Suppressor macrophage (primary cell): Measurements from ENCODE around the gene LRIG1.

Experiments
- DNase-seq, 4 experiments: peaks; one replicate each; pipeline ENCODE4 v3.0.0-alpha.2; 2020 to 2022

The LRIG1 gene

GRCh38 chr3:66504850-66505641 is 4.2 kb upstream of the LRIG1 start:
- DNase-seq: no peak

DNA sequence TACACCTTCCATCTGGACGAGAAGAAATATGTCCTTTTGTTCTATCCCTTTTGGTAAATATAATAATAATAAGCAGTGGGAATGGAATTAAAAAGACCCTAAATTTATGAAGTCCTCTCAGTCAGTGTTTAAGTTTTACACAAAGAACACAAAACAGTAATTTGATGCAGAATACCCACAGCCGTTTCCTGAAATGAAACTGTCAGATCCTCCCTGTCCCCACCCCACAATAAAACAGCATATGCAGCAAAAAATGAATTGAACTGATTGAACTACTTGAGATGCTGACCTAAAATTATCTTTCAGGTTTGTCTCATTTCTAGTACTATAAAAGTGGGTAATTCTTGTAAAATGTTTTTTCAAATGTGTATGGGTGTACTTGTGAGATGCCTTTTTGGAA is 2.2 kb upstream of the LRIG1 start:
- no peak for DNase-seq

DNA sequence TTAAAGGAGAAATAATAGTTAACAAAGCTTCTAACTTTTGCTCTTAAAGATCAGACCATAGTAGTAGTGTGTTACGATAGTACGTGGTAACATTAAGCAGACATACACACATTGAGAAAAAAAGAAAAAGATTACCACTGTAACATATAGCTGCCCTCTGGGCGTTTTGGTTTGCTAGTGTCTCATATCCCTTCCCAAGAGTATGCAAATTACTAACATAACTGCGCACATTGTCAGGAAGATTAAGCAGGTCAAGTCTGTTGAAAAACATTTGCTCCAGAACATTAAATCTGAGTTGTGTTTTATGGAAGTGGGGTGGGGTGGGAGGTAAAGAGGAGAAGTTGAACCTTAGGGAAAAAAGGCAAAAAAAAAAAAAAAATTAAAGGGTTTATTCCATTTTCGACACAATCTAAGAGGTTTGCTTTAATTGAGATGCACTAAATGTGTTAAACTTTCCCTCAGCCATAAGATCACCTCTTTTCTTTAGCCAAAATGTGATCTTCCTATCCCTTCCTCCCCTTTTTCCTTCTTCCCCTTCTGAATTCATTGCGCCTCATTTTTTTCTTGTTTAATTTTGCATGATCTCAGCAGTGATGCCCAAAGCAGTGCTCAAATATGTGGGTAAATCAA is 1.5 kb upstream of the LRIG1 start:
- no peak for DNase-seq

GRCh38 chr3:66501483-66502244 is 842 bp upstream of the LRIG1 start:
- DNase-seq: no peak

- peak; percentile 6 to 55 (median 37) for DNase-seq
Observed at GRCh38 chr3:66499881-66500575, 794 bp downstream of the LRIG1 start.

DNA sequence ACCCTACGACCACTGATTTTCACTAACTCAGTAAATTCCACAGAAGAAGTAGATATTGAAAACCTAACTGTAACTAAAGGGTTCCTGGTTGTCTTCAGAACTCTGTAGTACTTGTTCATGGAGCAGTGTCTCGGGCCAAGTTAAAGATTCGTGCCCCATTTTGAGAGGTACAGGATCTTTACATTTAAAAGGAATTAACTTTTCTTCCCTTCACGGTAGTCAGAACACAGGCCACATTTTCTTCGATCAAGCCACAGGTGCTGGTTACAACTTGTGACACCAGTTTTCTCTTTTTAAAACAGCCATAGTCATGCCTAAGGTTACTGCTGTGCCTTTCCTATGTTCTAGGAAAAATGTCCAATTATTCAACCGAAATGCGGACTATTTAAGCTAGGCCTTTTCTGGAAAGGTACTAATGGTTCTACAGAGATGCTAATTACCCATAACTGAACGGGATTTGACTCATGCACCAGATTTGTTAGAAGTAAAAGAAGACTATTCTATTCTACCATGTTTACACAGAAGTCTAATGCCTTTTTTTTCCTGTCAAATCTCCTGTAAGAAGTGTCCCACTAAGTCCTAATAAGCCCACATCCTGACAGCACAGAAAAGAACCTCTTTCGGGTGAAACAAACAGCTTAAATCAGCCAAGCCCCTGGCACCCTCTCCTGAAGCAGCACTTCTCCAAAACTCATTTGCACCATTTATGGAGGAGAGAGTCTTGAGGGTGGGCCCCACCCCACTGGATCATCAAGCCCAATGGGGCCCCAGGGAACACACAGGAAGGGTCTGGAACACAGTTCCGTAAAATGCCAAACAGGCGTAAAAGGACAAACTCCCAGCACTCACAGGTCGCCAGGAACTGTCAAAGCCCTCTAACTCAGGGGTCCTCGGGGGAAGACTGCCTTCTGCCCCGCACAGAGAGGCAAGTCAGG is 1.9 kb downstream of the LRIG1 start:
- peak; percentile 10 to 24 (median 20) for DNase-seq

DNA sequence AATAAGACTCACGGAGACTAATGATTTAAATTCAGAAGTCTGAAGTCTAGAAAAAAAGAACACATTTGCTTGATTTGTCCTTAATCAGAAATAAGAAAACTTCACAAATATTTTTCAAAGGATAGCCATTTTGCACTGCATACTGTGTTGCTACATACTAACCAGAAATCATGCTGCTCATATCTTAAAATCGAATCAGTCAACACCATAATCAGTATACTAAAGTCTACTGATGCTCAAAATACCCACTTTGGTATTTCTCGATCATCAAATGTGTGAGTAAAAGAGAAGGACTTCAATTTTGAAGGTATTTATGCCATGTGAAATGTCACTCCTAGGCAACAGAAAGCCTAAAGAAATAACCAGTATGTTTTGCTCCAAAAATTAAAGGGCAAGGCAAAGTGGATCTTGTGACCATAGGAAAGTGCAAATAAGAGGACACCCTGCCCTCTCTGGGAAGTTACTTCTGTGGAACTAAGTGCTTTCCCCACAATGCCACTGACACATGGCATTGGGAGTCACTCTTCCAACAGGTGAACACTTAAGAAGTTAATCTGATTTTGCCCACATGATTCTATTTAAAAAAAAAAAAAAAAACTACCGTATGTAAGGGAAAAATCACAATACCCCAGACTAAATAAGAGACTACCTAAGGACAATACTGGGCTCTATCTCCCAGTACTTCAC is 2.7 kb downstream of the LRIG1 start:
- no peak for DNase-seq

- no peak for DNase-seq
Observed at GRCh38 chr3:66497288-66497984, 3.4 kb downstream of the LRIG1 start.

- DNase-seq: no peak
Observed at GRCh38 chr3:66496746-66497145, 4.1 kb downstream of the LRIG1 start.

- DNase-seq: no peak
Observed at GRCh38 chr3:66496301-66496700, 4.5 kb downstream of the LRIG1 start.

DNA sequence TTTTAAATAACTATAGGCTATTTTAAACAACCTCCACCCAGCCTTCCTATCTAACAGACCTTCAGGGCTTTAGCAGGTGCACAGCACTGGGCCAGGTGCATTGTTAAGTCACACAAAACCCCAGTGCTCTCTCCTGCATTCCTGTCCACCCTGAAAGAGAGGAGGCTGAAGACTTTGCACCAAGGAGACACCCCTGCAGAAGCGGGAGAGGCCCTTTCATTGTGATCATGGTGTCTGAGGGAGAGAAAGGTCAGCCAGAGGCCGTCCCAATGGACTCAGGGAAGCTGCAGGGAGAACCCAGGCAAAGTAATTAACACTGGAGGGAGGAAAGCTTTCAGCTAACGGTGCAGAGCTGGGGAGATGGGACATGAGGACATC is 5.2 kb downstream of the LRIG1 start:
- no peak for DNase-seq

DNA sequence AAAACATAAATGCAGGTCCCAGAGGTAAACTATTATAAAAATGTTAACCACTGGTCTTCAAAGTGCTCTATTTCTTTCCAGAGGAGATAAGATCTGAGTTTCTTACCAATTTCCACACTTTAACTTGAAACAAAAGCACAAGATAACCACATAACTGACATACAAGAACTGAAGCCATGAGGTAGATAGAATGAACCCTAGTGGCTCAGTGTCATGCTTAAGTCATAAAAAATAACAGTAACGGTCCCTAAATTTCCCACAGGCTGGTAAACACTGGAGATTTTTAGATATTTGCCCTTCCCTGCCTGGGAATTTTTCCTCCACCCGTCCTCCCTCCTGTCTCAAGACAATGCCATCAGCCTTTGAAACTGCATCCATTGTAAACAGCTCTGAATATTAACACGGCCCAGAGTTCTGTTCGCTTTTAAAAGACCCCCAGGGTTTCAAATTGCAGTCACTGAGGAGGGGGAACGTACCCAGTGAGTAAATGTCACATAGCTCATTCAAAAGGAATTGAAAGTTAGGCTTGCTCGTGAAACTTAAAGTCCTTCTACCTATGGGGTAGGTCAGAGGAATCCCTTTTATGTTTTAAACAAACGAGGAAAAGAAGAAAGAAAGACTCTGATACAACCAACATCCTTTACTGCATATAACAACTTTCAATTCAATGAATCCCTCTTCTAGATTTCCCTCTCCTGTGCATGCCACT is 5.7 kb downstream of the LRIG1 start:
- DNase-seq: no peak

DNA sequence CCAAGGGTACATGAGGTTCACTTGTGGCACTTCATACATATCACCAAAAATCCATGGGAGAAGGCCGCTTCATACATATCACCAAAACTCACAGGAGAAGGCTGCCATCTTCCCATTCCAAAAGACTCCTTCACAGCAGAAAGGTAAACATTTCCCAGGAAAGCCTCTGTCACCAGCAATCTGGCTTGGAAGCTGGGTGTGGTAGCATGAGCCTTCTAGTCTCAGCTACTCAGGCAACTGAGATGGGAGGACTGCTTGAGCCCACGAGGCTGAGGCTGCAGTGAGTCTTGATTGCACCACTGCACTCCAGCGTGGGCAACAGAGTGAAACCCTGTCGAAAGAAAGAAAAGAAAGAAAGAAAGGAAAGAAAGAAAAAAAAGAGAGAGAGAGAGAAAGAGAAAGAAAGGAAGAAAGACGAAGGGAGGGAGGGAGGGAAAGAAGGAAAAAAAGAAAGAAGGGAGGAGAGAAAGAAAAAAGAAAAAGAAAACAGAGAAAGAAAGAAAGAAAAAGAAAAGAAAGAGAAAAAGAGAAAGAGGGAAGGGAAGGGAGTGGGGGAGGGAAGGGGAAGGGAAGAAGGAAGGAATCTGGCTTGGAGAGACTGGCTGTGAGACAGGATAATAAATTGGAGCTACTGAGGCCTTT is 7.2 kb downstream of the LRIG1 start:
- DNase-seq: no peak

GRCh38 chr3:66492672-66493071 is 8.2 kb downstream of the LRIG1 start:
- no peak for DNase-seq

DNA sequence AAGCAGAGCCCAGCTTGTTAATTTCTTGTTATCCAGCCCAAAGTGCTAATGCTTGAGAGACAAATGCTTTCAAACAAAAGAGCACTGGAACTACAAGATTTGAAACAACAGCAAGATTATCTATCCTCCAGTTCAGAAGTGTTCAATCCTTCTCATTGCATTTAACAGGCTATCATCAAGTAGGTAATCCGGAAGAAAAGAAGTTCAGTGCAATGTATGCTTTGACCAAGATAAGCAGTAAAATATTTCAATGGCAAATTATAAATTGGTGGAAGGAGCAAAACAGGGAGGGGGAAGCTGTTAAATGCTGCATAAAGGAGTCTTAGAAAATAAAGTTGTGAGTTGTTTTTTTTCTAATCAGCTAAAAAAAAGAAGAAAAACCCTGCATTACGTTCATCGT is 8.8 kb downstream of the LRIG1 start:
- no peak for DNase-seq

GRCh38 chr3:66490984-66491383 is 9.8 kb downstream of the LRIG1 start:
- no peak for DNase-seq

GRCh38 chr3:66490214-66490613 is 10.6 kb downstream of the LRIG1 start:
- no peak for DNase-seq

GRCh38 chr3:66489581-66489980 is 11.2 kb downstream of the LRIG1 start:
- DNase-seq: no peak

GRCh38 chr3:66489115-66489514 is 11.7 kb downstream of the LRIG1 start:
- no peak for DNase-seq
